NCI-H187 (cell line): Measurements from ENCODE around the gene PITPNM1.
A peak's percentile ranks its signal among the peaks of the same experiment; 100 is the strongest.
"Not testable (repeated sequence)": the region's sequence is repeated elsewhere in the genome, so short reads cannot be mapped to it uniquely, and the experiment has no call there.

Experiments used
- DNase-seq, 2 experiments: peaks; one replicate each; lab custom pipeline; 2025; lab: John Stamatoyannopoulos, UW

PITPNM1 gene

GRCh38 chr11:67504950-67505581 is at the start of gene PITPNM1:
TSS of gene PITPNM1 (minus strand) at chr11:67505363. CDS start at chr11:67504180, 1,183 bp downstream.
- no peak for DNase-seq

DNA sequence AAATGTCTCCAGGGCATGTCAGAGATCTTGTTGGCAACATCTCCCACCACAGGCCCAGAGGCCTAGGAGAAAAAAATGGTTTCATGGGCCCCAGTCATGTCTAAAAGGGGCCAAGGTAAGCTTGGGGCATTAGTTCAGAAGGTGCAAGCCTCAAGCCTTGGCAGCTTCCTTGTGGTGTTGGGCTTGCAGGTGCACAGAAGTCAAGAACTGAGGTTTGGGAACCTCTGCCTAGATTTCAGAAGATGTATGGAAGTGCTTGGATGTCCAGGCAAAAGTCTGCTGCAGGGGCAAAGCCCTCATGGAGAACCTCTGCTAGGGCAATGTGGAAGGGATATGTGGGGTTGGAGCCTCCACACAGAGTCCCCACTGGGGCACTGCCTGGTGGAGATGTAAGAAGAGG is 46.5 kb upstream of the PITPNM1 start:
- not testable (repeated sequence) for DNase-seq

- DNase-seq: no peak
Observed at GRCh38 chr11:67551127-67551526, 46.0 kb upstream of the PITPNM1 start.

DNA sequence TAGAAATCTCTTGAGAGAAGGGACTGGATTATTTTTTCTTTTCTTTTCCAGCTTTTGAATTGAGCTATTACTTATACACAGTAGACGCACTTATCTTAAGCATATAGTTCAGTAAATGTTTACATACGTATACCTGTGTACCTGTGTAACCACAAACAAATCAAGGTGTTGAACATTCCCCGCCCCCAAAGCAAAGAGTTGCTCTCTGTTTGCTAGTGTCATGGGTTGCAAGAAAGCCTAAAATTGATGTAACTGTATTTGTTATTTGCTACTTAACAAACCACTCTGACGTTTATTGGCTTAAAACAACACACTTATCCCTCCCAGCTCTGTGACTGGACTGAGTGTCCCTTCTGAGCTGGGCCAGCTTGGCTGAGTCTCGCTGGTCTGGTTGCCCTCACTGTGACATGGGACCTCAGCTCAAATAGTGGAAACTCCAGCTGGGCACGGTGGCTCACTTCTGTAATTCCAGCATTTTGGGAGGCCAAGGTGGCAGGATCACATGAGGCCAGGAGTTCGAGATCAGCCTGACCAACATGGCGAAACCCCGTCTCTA is 43.5 kb upstream of the PITPNM1 start:
- no peak for DNase-seq

GRCh38 chr11:67548112-67548511 is 42.9 kb upstream of the PITPNM1 start:
- DNase-seq: not testable (repeated sequence)

DNA sequence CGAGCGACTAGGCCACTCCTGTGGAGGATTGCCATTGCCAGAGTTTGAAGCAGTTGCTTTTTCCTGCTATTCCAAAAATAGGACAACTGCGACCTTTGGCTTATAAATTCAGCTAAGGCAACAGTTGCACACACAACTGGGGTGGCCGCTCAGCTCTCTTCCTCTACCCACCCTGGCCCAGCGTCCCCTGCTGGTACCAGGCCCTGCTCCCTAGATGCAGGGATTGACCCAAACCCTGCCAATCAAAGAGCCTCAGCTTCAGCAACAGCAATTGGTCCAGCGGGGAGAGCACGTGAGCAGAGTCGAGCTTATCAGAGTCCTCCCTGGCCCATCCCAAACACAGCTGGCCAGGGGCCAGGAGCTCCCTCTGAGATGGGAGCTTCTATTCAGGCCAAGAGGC is 40.1 kb upstream of the PITPNM1 start:
- peak in 1 of 2 experiments; percentile 2 for DNase-seq

- no peak for DNase-seq
Observed at GRCh38 chr11:67544616-67545242, 39.6 kb upstream of the PITPNM1 start.

DNA sequence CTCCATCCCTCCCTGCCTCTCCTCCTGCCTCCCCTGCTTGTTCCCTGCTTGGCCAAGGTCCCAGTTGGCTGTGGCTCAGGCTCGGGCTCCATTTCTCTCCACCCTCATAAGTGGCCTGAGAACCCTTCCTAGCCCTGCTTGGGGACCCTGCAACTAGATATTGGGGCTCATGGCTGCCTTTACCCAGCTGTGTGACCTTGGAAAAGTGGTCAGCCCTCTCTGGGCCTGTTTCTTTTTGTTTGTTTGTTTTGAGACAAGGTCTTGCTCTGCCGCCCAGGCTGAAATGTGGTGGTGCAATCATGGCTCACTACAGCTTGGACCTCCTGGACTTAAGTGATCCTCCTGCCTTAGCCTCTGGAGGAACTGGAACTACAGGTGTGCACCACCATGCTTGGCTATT is 38.4 kb upstream of the PITPNM1 start:
- DNase-seq: no peak

DNA sequence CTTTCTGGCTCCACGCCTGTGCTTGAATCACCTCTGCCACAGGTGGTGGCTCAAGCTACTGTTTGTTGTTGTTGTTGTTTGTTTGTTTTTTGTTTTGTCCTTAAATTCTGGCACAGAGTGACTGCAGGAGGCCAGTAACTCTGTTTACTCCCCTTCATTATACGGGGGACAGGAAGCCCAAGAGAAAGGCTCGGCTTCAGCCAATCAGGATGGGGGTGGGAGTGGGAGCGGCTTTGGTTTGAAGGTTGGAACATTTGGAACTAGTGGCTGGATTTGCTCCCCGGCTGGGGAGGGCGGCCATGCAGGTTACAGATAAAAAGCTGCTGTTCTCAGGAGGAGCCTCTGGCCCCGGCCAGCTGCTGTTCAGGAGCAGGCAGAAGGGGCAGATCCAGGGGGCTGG is 37.8 kb upstream of the PITPNM1 start:
- DNase-seq: no peak

DNA sequence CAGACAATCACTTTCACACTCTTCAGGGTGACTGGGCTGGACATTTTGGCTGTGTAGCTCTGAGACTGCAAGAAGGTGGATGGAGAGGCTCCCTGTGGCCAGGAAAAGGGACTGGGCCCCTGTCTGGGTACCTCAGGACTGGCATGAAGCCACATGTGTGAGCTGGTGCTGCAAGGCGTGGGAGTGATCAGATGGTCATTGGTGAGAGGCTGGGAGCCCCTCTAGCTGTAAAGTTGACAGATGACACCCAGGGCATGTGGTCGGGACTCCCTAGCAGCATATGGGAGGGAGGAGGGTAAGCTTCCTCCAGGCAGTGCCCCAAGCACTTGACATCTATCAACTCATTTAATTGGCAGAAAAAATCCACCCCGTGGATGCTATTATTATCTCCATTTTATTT is 37.0 kb upstream of the PITPNM1 start:
- DNase-seq: no peak

DNA sequence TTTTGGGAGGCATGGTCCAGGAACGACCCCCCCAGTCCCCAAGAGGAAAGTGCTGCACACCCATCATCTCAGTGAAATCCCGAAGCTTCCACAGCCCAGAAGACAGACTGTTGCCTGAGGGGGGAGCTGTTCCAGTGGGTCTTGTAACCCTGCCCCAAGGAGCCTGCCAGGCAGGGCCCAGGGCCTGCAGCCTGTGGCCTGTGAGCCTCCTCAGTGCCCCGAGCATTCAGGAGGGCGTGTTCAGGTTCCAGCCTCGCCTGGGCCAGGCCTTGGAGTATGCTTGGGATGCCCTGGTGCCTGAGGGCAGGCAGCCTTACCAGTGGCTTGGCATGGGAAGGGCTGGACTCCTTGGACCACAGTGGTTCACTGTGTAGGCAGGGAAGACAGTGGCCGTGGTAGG is 36.0 kb upstream of the PITPNM1 start:
- no peak for DNase-seq

DNA sequence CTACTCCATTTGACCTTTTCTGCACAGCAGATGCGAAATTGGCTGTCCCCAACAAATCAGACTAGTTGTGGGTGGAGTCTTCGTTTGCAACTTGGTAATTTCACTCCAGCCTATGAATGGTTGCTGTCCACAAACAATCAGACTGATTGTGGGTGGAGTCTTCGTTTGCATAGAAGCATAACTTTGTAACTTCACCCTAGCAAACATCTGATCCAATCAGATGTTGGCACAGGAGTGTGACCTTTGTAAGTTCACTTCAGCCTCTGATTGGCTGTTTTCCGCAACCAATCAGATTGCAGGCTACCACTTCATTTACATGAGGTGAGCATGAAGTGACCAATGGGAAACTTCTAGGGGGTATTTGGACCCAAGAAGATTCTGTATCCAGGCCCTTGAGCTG is 34.4 kb upstream of the PITPNM1 start:
- no peak for DNase-seq

- no peak for DNase-seq
Observed at GRCh38 chr11:67538823-67539505, 33.8 kb upstream of the PITPNM1 start.

DNA sequence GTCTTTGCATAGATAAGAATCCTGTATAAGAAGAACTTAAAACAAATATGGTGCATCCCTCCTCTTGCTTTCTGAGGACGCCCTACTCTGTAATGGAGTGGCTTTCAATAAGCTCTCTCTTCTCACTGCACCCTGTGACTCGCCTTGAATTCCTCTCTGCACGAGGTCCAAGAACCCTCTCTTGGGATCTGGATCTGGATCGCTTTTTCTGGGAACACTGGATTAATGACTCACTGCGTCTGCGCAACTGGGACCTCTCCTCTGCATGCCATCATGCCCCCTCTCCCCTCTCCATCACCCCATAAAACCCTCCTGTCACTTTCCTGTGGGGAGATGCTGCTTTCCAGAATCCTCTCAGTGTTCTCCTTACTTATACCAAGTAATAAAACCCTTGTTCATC is 33.1 kb upstream of the PITPNM1 start:
- no peak for DNase-seq

GRCh38 chr11:67535561-67535960 is 30.4 kb upstream of the PITPNM1 start:
- no peak for DNase-seq

GRCh38 chr11:67534070-67534679 is 29.0 kb upstream of the PITPNM1 start:
- DNase-seq: no peak

DNA sequence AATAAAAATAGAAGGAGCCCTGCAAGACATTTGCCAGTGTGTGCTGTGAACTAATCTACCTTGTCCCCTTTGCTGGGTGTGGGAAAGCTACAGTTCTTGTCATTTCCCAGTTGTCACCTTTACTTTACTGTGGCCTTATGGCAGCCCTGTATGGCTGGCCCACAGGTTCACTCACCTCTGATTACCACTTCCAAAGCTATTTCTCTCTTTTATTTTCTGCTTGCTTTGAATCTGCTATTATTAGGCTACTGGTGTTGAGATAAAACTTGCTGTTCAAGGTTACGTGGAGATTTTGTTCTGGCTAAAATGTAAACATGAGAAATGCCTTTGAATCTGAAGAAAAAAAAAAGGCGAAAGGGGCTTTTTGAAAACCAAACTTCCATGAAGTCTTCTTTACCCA is 27.7 kb upstream of the PITPNM1 start:
- DNase-seq: no peak

- DNase-seq: no peak
Observed at GRCh38 chr11:67530282-67530592, 25.1 kb upstream of the PITPNM1 start.

DNA sequence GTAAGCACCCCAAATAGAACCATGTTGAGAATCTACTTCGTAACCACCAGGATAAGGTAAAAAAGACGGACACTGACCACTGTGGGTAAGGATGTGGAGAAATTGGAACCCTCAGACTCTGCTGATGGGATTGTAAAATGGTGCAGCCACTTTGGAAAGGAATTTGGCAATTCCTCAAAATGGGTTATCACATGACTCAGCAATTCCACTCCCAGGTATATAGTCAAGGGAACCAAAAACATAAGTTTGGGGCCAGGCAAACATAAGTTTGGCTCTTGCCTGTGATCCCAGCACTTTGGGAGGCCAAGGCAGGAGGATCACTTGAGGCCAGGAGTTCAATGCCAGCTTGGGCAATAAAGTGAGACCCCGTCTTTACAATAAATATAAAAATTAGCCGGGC is 23.2 kb upstream of the PITPNM1 start:
- DNase-seq: no peak

- DNase-seq: no peak
Observed at GRCh38 chr11:67525275-67525976, 20.3 kb upstream of the PITPNM1 start.

DNA sequence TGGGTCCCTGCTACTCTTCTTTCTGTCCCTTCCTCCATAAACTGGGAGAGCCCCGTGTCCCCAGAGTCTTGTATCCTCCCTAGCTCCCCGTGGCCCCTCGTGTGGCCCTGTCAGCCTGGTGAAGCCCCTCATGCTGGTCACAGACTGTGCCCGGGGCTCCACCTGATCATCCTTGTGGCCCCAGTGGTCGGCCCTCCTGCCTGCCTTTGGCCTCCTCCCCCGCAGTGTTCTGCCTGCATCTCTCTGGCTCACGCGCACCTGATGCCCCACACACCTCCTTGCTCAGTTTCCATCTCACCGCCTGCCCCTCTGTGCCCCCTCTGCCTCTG is 19.3 kb upstream of the PITPNM1 start:
- DNase-seq: no peak
